ENCODE data around the gene MAPT. TPM values are rescaled to one million over a fixed set of nuclear protein-coding genes. Genes with fewer than 3 reads are reported as not detected.

Gene MAPT
- total RNA-seq, 6 experiments from 2014 or later = 0.11 to 0.43 (median 0.26) TPM

- TF ChIP-seq CTCF (IDR thresholded peaks at IDR 0.05) = no peak
- peaks cover 4% of the 10 kb centered on the region for H3K27me3 Mint-ChIP-seq (ENCODE audit: insufficient read depth)
- H3K9me3 Mint-ChIP-seq = no peaks in the 10 kb centered on the region
- H3K4me1 Mint-ChIP-seq (ENCODE audit: low read depth) = peaks cover 11% of the 10 kb centered on the region
- H3K27ac Mint-ChIP-seq = no peak overlapping the region
- no peaks in the 10 kb centered on the region for H3K36me3 Mint-ChIP-seq (ENCODE audit: low read depth)
- H3K4me3 Mint-ChIP-seq = no peak overlapping the region
- DNase-seq = no peak
Measured at GRCh38 chr17:46007461-46007965, 113.2 kb downstream of the MAPT start.

GRCh38 chr17:46008591-46008990, 114.2 kb downstream of the MAPT start:
- Mint-ChIP-seq H3K27me3 (ENCODE audit: insufficient read depth) (peaks cover 4% of the 10 kb centered on the region), H3K4me3 (no peak overlapping the region), H3K27ac (no peak overlapping the region), H3K4me1 (ENCODE audit: low read depth) (peaks cover 13% of the 10 kb centered on the region), H3K9me3 (no peaks in the 10 kb centered on the region), H3K36me3 (ENCODE audit: low read depth) (no peaks in the 10 kb centered on the region)
- TF ChIP-seq CTCF (IDR thresholded peaks at IDR 0.05) = no peak
- no peak for DNase-seq

DNA sequence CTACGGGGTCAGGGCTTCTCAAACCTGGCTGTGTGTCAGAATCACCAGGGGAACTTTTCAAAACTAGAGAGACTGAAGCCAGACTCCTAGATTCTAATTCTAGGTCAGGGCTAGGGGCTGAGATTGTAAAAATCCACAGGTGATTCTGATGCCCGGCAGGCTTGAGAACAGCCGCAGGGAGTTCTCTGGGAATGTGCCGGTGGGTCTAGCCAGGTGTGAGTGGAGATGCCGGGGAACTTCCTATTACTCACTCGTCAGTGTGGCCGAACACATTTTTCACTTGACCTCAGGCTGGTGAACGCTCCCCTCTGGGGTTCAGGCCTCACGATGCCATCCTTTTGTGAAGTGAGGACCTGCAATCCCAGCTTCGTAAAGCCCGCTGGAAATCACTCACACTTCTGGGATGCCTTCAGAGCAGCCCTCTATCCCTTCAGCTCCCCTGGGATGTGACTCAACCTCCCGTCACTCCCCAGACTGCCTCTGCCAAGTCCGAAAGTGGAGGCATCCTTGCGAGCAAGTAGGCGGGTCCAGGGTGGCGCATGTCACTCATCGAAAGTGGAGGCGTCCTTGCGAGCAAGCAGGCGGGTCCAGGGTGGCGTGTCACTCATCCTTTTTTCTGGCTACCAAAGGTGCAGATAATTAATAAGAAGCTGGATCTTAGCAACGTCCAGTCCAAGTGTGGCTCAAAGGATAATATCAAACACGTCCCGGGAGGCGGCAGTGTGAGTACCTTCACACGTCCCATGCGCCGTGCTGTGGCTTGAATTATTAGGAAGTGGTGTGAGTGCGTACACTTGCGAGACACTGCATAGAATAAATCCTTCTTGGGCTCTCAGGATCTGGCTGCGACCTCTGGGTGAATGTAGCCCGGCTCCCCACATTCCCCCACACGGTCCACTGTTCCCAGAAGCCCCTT, 115.6 kb downstream of the MAPT start:
- Mint-ChIP-seq H3K36me3 (ENCODE audit: low read depth) (no peaks in the 10 kb centered on the region), H3K4me3 (no peak overlapping the region), H3K27ac (no peak overlapping the region), H3K27me3 (ENCODE audit: insufficient read depth) (peaks cover 4% of the 10 kb centered on the region), H3K9me3 (no peaks in the 10 kb centered on the region), H3K4me1 (ENCODE audit: low read depth) (peaks cover 17% of the 10 kb centered on the region)
- no peak for DNase-seq
- no peak for TF ChIP-seq CTCF (IDR thresholded peaks at IDR 0.05)

- DNase-seq = no peak
- Mint-ChIP-seq H3K4me3 (no peak overlapping the region), H3K27ac (no peak overlapping the region), H3K9me3 (no peaks in the 10 kb centered on the region), H3K36me3 (ENCODE audit: low read depth) (no peaks in the 10 kb centered on the region), H3K27me3 (ENCODE audit: insufficient read depth) (peaks cover 4% of the 10 kb centered on the region), H3K4me1 (ENCODE audit: low read depth) (peaks cover 17% of the 10 kb centered on the region)
- no peak for TF ChIP-seq CTCF (IDR thresholded peaks at IDR 0.05)
Measured at GRCh38 chr17:46010597-46011186, 116.3 kb downstream of the MAPT start.

DNA sequence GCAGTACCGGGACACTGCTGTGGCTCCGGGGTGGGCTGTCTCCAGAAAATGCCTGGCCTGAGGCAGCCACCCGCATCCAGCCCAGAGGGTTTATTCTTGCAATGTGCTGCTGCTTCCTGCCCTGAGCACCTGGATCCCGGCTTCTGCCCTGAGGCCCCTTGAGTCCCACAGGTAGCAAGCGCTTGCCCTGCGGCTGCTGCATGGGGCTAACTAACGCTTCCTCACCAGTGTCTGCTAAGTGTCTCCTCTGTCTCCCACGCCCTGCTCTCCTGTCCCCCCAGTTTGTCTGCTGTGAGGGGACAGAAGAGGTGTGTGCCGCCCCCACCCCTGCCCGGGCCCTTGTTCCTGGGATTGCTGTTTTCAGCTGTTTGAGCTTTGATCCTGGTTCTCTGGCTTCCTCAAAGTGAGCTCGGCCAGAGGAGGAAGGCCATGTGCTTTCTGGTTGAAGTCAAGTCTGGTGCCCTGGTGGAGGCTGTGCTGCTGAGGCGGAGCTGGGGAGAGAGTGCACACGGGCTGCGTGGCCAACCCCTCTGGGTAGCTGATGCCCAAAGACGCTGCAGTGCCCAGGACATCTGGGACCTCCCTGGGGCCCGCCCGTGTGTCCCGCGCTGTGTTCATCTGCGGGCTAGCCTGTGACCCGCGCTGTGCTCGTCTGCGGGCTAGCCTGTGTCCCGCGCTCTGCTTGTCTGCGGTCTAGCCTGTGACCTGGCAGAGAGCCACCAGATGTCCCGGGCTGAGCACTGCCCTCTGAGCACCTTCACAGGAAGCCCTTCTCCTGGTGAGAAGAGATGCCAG, 117.6 kb downstream of the MAPT start:
- Mint-ChIP-seq H3K27ac (no peak overlapping the region), H3K9me3 (no peaks in the 10 kb centered on the region), H3K4me1 (ENCODE audit: low read depth) (peaks cover 17% of the 10 kb centered on the region), H3K4me3 (no peak overlapping the region), H3K36me3 (ENCODE audit: low read depth) (no peaks in the 10 kb centered on the region), H3K27me3 (ENCODE audit: insufficient read depth) (peaks cover 6% of the 10 kb centered on the region)
- no peak for DNase-seq
- TF ChIP-seq CTCF (IDR thresholded peaks at IDR 0.05) = no peak
